Ascending aorta (tissue), 2 donors: ENCODE measurements around the gene ARHGEF6. TPM values are rescaled to one million over a fixed set of nuclear protein-coding genes. Genes with fewer than 3 reads are reported as not detected.
"Not testable (repeated sequence)": the region's sequence is repeated elsewhere in the genome, so short reads cannot be mapped to it uniquely, and the experiment has no call there.

ENCODE experiments used
- DNase-seq, 2 donors: peaks; one replicate each; pipeline ENCODE4 v3.0.0-alpha.2; 2019; ENCODE audit warnings: low spot score in 2 of 2
- H3K27ac ChIP-seq, 2 donors: fragments of 200-600 bp; sonication (generic); one replicate each; pipeline ENCODE4 v1.5.1; 2016 to 2017; ENCODE audit warnings: mild to moderate bottlenecking in 1 of 2
- H3K27me3 ChIP-seq: fragments of 200-600 bp; sonication (generic); one replicate; pipeline ENCODE4 v1.5.1; 2017
- H3K36me3 ChIP-seq, 2 donors: fragments of 200-600 bp; sonication (generic); one replicate each; pipeline ENCODE4 v1.5.1; 2016
- H3K4me1 ChIP-seq, 2 donors: fragments of 200-600 bp; sonication (generic); one replicate each; pipeline ENCODE4 v1.5.1; 2016 to 2017; ENCODE audit warnings: mild to moderate bottlenecking in 1 of 2
- H3K4me3 ChIP-seq, 2 donors: fragments of 200-600 bp; sonication (generic); one replicate each; pipeline ENCODE4 v1.5.1; 2016 to 2017; ENCODE audit warnings: mild to moderate bottlenecking in 1 of 2
- H3K9me3 ChIP-seq, 2 donors: fragments of 200-600 bp; sonication (generic); one replicate each; pipeline ENCODE4 v1.5.1; 2016
- CTCF ChIP-seq, 3 experiments: fragments of 200-600 bp in 2 of 3; fragments of 450-650 bp in 1 of 3; sonication (generic) in 2 of 3; IDR thresholded peaks; one replicate each; pipeline ENCODE4 v1.5.1; 2016 to 2019; ENCODE audit warnings: antibody characterized with exemption in 3 of 3, mild to moderate bottlenecking in 1 of 3, moderate library complexity in 1 of 3
- intact Hi-C: fragments of 100-400 bp; cut with DNase I; formaldehyde crosslinking; loops from one replicate; pipeline ENCODE4 v1.15.1; 2023
- total RNA-seq: library from RNA; depleted of rRNA; stranded (reverse); fragments of >200 nt; gene quantifications from one replicate; pipeline ENCODE4 v1.1.0, GENCODE V29; 2016

ARHGEF6 gene
- total RNA-seq, 1 donor from 2014 or later, result 17.6 TPM

GRCh38 chrX:136773648-136774047, 7.1 kb downstream of the ARHGEF6 start:
- Histone ChIP-seq H3K4me3 (no peak overlapping the region), H3K27me3 (no peaks in the 10 kb centered on the region), H3K36me3 (no peaks in the 10 kb centered on the region), H3K27ac (no peak overlapping the region), H3K9me3 (no peaks in the 10 kb centered on the region), H3K4me1 (no peaks in the 10 kb centered on the region)
- intact Hi-C loops, result no loop called here
- no peak for DNase-seq
- TF ChIP-seq CTCF (IDR thresholded peaks at IDR 0.05), result no peak

GRCh38 chrX:136771869-136772268, 8.9 kb downstream of the ARHGEF6 start:
- H3K4me1 ChIP-seq, intact Hi-C loops, H3K4me3 ChIP-seq, H3K27ac ChIP-seq, DNase-seq, H3K36me3 ChIP-seq, H3K9me3 ChIP-seq, H3K27me3 ChIP-seq: not testable (repeated sequence)

- TF ChIP-seq CTCF (IDR thresholded peaks at IDR 0.05), result no peak
These were observed 12.2 kb downstream of the ARHGEF6 start for GRCh38 chrX:136768469-136769084.

GRCh38 chrX:136767104-136767941, 13.4 kb downstream of the ARHGEF6 start:
- peak in 2 of 3 experiments; percentile 4 to 38 for TF ChIP-seq CTCF (IDR thresholded peaks at IDR 0.05)
- no peaks in the 10 kb centered on the region for H3K36me3 ChIP-seq
- no peaks in the 10 kb centered on the region for H3K4me1 ChIP-seq
- intact Hi-C loops, result loop anchor here (5.0 to 10.0 kb wide), 3 partner anchors 35 to 273 kb away; partner anchors contain the start of gene HTATSF1
- peak overlapping the region; percentile 85 to 90 for H3K27ac ChIP-seq
- H3K27me3 ChIP-seq, result no peaks in the 10 kb centered on the region
- no peaks in the 10 kb centered on the region for H3K9me3 ChIP-seq
- H3K4me3 ChIP-seq, result peak overlapping the region; percentile 59 to 70
- peak in 1 of 2 donors; percentile 81 for DNase-seq

More at GRCh38 chrX:136768469-136769084, 12.2 kb downstream of the ARHGEF6 start:
- peak in 1 of 2 donors; percentile 83 for DNase-seq
- Histone ChIP-seq H3K27ac (peak overlapping the region; percentile 85 to 90), H3K4me3 (peak overlapping the region in 1 of 2 donors; percentile 70), H3K9me3 (no peaks in the 10 kb centered on the region), H3K36me3 (no peaks in the 10 kb centered on the region), H3K27me3 (no peaks in the 10 kb centered on the region), H3K4me1 (no peaks in the 10 kb centered on the region)
- intact Hi-C loops, result loop anchor here (5.0 to 10.0 kb wide), 3 partner anchors 36 to 274 kb away; partner anchors contain the start of gene HTATSF1

GRCh38 chrX:136766785-136767103, 14.0 kb downstream of the ARHGEF6 start:
- intact Hi-C loops, result loop anchor here (5.0 to 10.0 kb wide), 3 partner anchors 34 to 272 kb away; partner anchors contain the start of gene HTATSF1
- TF ChIP-seq CTCF (IDR thresholded peaks at IDR 0.05), result no peak
- Histone ChIP-seq H3K9me3 (no peaks in the 10 kb centered on the region), H3K4me3 (peak overlapping the region; percentile 59 to 70), H3K27me3 (no peaks in the 10 kb centered on the region), H3K36me3 (no peaks in the 10 kb centered on the region), H3K27ac (peak overlapping the region; percentile 85 to 90), H3K4me1 (no peaks in the 10 kb centered on the region)
- DNase-seq, result no peak
